NB4 (cell line): ENCODE results near the gene TTLL7.

Source experiments
- MAX ChIP-seq: IDR thresholded peaks from 2 replicates; pipeline ENCODE4 v1.6.1; 2011; ENCODE audit warnings: low read depth, low read length
- MYC ChIP-seq: IDR thresholded peaks from 2 replicates; pipeline ENCODE4 v1.6.1; 2011; ENCODE audit warnings: low read depth, low read length
- POLR2A ChIP-seq: IDR thresholded peaks from 2 replicates; pipeline ENCODE4 v1.6.1; 2011; ENCODE audit warnings: mild to moderate bottlenecking; ENCODE audit not compliant: insufficient read length; ENCODE audit errors: extremely low read depth
- TF ChIP-seq, protein P1 (sequence below): IDR thresholded peaks from one replicate; pipeline ENCODE4 v1.5.1; 2012; ENCODE audit warnings: low read depth, low read length

DNA sequence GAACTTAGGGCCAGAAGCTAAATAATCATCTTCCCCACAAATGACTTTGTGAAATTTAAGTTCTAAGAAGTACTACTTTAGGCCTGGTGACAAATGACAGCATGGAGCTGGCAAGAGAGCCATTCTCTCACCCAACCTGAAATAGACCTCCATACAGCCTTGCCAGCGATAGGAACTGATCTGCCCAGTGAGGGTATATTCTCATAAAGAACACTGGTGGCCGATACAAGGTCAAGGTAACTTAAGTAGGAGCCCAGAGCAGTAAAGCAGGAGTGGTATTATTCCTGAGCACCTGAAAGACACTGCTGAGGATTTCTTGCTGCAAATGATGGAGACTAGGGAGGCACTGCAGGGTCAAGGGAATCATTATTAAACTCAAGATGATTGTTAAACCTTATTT is 2.6 kb upstream of the TTLL7 start:
- TF ChIP-seq, protein P1, sequence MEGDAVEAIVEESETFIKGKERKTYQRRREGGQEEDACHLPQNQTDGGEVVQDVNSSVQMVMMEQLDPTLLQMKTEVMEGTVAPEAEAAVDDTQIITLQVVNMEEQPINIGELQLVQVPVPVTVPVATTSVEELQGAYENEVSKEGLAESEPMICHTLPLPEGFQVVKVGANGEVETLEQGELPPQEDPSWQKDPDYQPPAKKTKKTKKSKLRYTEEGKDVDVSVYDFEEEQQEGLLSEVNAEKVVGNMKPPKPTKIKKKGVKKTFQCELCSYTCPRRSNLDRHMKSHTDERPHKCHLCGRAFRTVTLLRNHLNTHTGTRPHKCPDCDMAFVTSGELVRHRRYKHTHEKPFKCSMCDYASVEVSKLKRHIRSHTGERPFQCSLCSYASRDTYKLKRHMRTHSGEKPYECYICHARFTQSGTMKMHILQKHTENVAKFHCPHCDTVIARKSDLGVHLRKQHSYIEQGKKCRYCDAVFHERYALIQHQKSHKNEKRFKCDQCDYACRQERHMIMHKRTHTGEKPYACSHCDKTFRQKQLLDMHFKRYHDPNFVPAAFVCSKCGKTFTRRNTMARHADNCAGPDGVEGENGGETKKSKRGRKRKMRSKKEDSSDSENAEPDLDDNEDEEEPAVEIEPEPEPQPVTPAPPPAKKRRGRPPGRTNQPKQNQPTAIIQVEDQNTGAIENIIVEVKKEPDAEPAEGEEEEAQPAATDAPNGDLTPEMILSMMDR = no peak
- TF ChIP-seq MAX (no peak), POLR2A (no peak), MYC (no peak)
